Astrocyte of the cerebellum (primary cell): ENCODE measurements around the gene FGF7.

ENCODE experiments used
- DNase-seq: peaks from one replicate; pipeline ENCODE4 v3.0.0-alpha.2; 2011; ENCODE audit warnings: low read depth
- H3K4me3 ChIP-seq: 2 replicates; pipeline ENCODE4 v1.5.1; 2011; ENCODE audit warnings: mild to moderate bottlenecking, low read depth, low read length, moderate library complexity
- CTCF ChIP-seq: IDR thresholded peaks from 2 replicates; pipeline ENCODE4 v1.5.1; 2012; ENCODE audit warnings: low read length, low read depth, moderate library complexity, mild to moderate bottlenecking; ENCODE audit errors: missing control alignments
- in situ Hi-C: cut with HindIII; loops from 2 replicates; pipeline ENCODE4 v1.10.0; 2017; ENCODE audit warnings: low sequenced_read_pairs

FGF7 gene

DNA sequence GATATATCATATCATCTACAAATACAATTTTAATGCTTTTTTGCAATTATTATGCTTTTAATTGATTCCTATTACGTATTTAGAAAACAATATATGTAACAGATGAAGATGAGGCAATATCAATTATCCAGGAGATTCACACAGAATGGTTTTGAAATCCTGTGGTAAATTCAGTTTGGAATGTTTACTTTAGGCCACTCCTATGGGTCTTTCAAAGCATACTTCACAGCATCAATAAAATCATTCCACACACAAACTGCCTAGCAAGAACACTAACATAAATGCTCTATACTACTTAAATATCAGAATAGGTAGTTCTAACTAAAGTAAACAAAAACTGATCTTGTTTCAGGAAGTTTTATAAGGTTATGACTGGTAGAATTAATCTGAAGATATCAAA, 107.0 kb downstream of the FGF7 start:
- no peak for TF ChIP-seq CTCF
- no peak for DNase-seq
- no peak overlapping the region for H3K4me3 ChIP-seq
- in situ Hi-C loops = no loop called here
